Gastrocnemius medialis (tissue), 4 donors: ENCODE results near the gene SHB. TPM values are rescaled to one million over a fixed set of nuclear protein-coding genes. Genes with fewer than 3 reads are reported as not detected.

Experiments
- ATAC-seq, 2 donors: fragments of 150-250 bp; one replicate each; pipeline ENCODE4 v1.9.1; 2016
- DNase-seq, 2 donors: peaks; one replicate each; pipeline ENCODE4 v3.0.0-alpha.2; 2019
- H3K27ac ChIP-seq, 4 donors: fragments of 200-600 bp; sonication (generic); 1 replicate in 1 of 4; 2 replicates in 3 of 4; pipeline ENCODE4 v1.5.1; 2016 to 2018; ENCODE audit warnings: mild to moderate bottlenecking in 2 of 4, moderate library complexity in 1 of 4
- H3K27me3 ChIP-seq, 3 donors: fragments of 200-600 bp; sonication (generic) in 2 of 3; 1 replicate in 1 of 3; 2 replicates in 2 of 3; pipeline versions ENCODE4 v1.5.1 to v1.6.0; 2016 to 2019; ENCODE audit warnings: mild to moderate bottlenecking in 1 of 3, moderate library complexity in 1 of 3
- H3K36me3 ChIP-seq, 2 donors: fragments of 200-600 bp; sonication (generic) in 1 of 2; one replicate each; pipeline ENCODE4 v1.5.1; 2017 to 2018
- H3K4me1 ChIP-seq, 2 donors: fragments of 200-600 bp; sonication (generic) in 1 of 2; one replicate each; pipeline ENCODE4 v1.5.1; 2016 to 2017; ENCODE audit warnings: mild to moderate bottlenecking in 2 of 2
- H3K4me3 ChIP-seq, 4 donors: fragments of 200-600 bp; sonication (generic) in 3 of 4; 1 replicate in 1 of 4; 2 replicates in 3 of 4; pipeline ENCODE4 v1.5.1; 2016 to 2019; ENCODE audit warnings: mild to moderate bottlenecking in 2 of 4
- H3K9me3 ChIP-seq, 3 donors: fragments of 200-600 bp; sonication (generic) in 2 of 3; 1 replicate in 1 of 3; 2 replicates in 2 of 3; pipeline ENCODE4 v1.5.1; 2016 to 2019
- POLR2A ChIP-seq, 2 donors: fragments of 450-650 bp; IDR thresholded peaks; one replicate each; pipeline ENCODE4 v1.6.1; 2017; ENCODE audit warnings: antibody characterized with exemption in 2 of 2, mild to moderate bottlenecking in 2 of 2, moderate library complexity in 2 of 2
- in situ Hi-C, 4 donors: fragments of 200-750 bp; cut with MboI; loops; one replicate each; pipeline versions ENCODE4 v1.15.0 to v1.8.0; 2017; ENCODE audit warnings: low sequenced_read_pairs in 4 of 4
- intact Hi-C: fragments of 100-400 bp; cut with DNase I; formaldehyde crosslinking; loops from one replicate; pipeline ENCODE4 v1.15.1; 2023; ENCODE audit warnings: low total_unique reads
- total RNA-seq, 4 donors: library from RNA; depleted of rRNA; stranded (reverse); fragments of >200 nt; gene quantifications; one replicate each; pipeline versions ENCODE4 v1.1.0 to v1.2.3, GENCODE V29; 2016
- TF ChIP-seq, protein P1 (sequence below), 5 experiments: fragments of 450-650 bp in 3 of 5; fragments of 200-600 bp in 2 of 5; sonication (generic) in 2 of 5; IDR thresholded peaks in 4 of 5; conservative IDR thresholded peaks in 1 of 5; 1 replicate in 4 of 5; 2 replicates in 1 of 5; pipeline ENCODE4 v1.5.1; 2016 to 2019; ENCODE audit warnings: antibody characterized with exemption in 5 of 5, mild to moderate bottlenecking in 3 of 5, moderate library complexity in 3 of 5

The SHB gene
- total RNA-seq, 4 donors from 2014 or later = 1.2 to 6.1 (median 4.6) TPM

DNA sequence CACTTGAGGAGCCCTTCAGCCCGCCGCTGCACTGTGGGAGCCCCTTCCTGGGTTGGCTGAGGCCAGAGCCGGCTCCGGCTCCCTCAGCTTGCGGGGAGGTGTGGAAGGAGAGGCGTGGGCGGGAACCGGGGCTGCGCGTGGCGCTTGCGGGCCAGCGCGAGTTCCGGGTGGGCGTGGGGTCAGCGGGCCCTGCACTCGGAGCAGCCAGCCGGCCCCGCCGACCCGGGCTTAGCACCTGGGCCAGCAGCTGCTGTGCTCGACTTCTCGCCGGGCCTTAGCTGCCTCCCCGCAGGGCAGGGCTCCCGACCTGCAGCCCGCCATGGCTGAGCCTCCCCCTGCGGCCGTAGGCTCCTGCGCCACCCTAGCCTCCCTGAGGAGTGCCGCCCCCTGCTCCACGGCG, 6.2 kb upstream of the SHB start:
- Histone ChIP-seq H3K36me3 (no peaks in the 10 kb centered on the region), H3K27ac (no peak overlapping the region), H3K4me1 (peaks cover 3 to 9% of the 10 kb centered on the region in 2 donors), H3K27me3 (no peaks in the 10 kb centered on the region), H3K9me3 (no peaks in the 10 kb centered on the region), H3K4me3 (no peak overlapping the region)
- no peak for DNase-seq
- TF ChIP-seq, protein P1, sequence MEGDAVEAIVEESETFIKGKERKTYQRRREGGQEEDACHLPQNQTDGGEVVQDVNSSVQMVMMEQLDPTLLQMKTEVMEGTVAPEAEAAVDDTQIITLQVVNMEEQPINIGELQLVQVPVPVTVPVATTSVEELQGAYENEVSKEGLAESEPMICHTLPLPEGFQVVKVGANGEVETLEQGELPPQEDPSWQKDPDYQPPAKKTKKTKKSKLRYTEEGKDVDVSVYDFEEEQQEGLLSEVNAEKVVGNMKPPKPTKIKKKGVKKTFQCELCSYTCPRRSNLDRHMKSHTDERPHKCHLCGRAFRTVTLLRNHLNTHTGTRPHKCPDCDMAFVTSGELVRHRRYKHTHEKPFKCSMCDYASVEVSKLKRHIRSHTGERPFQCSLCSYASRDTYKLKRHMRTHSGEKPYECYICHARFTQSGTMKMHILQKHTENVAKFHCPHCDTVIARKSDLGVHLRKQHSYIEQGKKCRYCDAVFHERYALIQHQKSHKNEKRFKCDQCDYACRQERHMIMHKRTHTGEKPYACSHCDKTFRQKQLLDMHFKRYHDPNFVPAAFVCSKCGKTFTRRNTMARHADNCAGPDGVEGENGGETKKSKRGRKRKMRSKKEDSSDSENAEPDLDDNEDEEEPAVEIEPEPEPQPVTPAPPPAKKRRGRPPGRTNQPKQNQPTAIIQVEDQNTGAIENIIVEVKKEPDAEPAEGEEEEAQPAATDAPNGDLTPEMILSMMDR (IDR thresholded peaks at IDR 0.05 in 4 of 5, conservative IDR thresholded peaks at IDR 0.05 in 1 of 5) = no peak
- TF ChIP-seq POLR2A (IDR thresholded peaks at IDR 0.05) = no peak
- intact Hi-C loops = no loop called here
- in situ Hi-C loops = loop anchor here in 2 of 4 donors (10.0 kb wide), 3 partner anchors 160 to 310 kb away; partner anchors contain the start of gene SLC25A51 (in 1 of the 2)
- no peak for ATAC-seq

DNA sequence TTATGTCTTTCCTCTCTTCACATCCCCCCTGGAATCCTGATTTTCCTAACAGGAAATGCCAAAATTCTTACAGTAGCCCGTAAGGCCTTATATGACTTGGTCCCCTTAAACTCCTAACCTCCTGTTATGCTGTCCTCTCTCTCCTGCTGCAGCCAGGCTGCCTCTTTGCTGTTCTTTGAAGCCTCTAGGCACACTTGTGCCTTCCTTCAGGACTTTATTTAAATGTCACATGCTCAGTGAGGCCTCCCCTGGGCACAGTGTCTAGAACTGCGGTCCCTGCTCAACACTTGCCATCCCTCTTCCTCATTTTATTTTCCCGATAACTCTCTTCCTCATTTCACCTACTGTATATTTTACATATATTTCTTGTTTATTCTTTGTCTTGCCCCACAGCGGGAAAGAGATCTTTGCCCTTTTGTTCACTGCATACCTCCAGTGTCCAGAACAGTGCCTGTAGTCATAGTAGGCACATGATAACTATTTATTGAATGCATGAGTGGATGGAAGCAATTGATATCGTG, 5.5 kb upstream of the SHB start:
- Histone ChIP-seq H3K4me1 (peaks cover 8 to 9% of the 10 kb centered on the region in 2 donors), H3K36me3 (no peaks in the 10 kb centered on the region), H3K9me3 (no peaks in the 10 kb centered on the region), H3K4me3 (no peak overlapping the region), H3K27ac (no peak overlapping the region), H3K27me3 (no peaks in the 10 kb centered on the region)
- in situ Hi-C loops (loop anchor here in 2 of 4 donors (10.0 to 25.0 kb wide), 6 partner anchors 88 to 612 kb away; partner anchors contain the start of genes FBXO10 (in 1 of the 2), SLC25A51 (in 1 of the 2), TOMM5 (in 1 of the 2) and ZBTB5 (in 1 of the 2)), intact Hi-C loops (no loop called here)
- ATAC-seq = no peak
- no peak for DNase-seq
- TF ChIP-seq, protein P1 (IDR thresholded peaks at IDR 0.05 in 4 of 5, conservative IDR thresholded peaks at IDR 0.05 in 1 of 5) = no peak
- no peak for TF ChIP-seq POLR2A (IDR thresholded peaks at IDR 0.05)

GRCh38 chr9:38073882-38074281, 4.9 kb upstream of the SHB start:
- Histone ChIP-seq H3K27me3 (no peaks in the 10 kb centered on the region), H3K36me3 (no peaks in the 10 kb centered on the region), H3K4me1 (peaks cover 6 to 8% of the 10 kb centered on the region in 2 donors), H3K4me3 (no peak overlapping the region), H3K9me3 (no peaks in the 10 kb centered on the region), H3K27ac (no peak overlapping the region)
- intact Hi-C loops (no loop called here), in situ Hi-C loops (loop anchor here in 2 of 4 donors (10.0 to 25.0 kb wide), 6 partner anchors 88 to 612 kb away; partner anchors contain the start of genes FBXO10 (in 1 of the 2), SLC25A51 (in 1 of the 2), TOMM5 (in 1 of the 2) and ZBTB5 (in 1 of the 2))
- no peak for TF ChIP-seq POLR2A (IDR thresholded peaks at IDR 0.05)
- TF ChIP-seq, protein P1 (IDR thresholded peaks at IDR 0.05 in 4 of 5, conservative IDR thresholded peaks at IDR 0.05 in 1 of 5) = no peak
- DNase-seq (no peak), ATAC-seq (no peak)

GRCh38 chr9:38071470-38072134, 2.6 kb upstream of the SHB start:
- intact Hi-C loops = no loop called here
- in situ Hi-C loops = loop anchor here in 2 of 4 donors (10.0 to 25.0 kb wide), 6 partner anchors 91 to 609 kb away; partner anchors contain the start of genes FBXO10 (in 1 of the 2), SLC25A51 (in 1 of the 2), TOMM5 (in 1 of the 2) and ZBTB5 (in 1 of the 2)
- H3K36me3 ChIP-seq = no peaks in the 10 kb centered on the region
- H3K4me1 ChIP-seq = peaks cover 6 to 18% of the 10 kb centered on the region in 2 donors
- ATAC-seq (no peak), DNase-seq (no peak)
- no peak overlapping the region for H3K4me3 ChIP-seq
- TF ChIP-seq, protein P1 (IDR thresholded peaks at IDR 0.05 in 4 of 5, conservative IDR thresholded peaks at IDR 0.05 in 1 of 5) = no peak
- TF ChIP-seq POLR2A (IDR thresholded peaks at IDR 0.05) = no peak
- no peaks in the 10 kb centered on the region for H3K9me3 ChIP-seq
- no peaks in the 10 kb centered on the region for H3K27me3 ChIP-seq
- H3K27ac ChIP-seq = no peak overlapping the region
